AG09309 (cell line): Measurements from ENCODE around the gene FAM170B.

Experiments used
- DNase-seq: peaks from one replicate; pipeline ENCODE4 v3.0.0-alpha.2; 2010; ENCODE audit warnings: low read depth
- H3K4me3 ChIP-seq: 2 replicates; pipeline ENCODE4 v1.5.1; 2011; ENCODE audit warnings: mild to moderate bottlenecking, low read depth, low read length, moderate library complexity; ENCODE audit not compliant: control insufficient read depth
- CTCF ChIP-seq: IDR thresholded peaks from 2 replicates; pipeline ENCODE4 v1.5.1; 2011; ENCODE audit warnings: mild to moderate bottlenecking, low read depth, low read length, inconsistent platforms; ENCODE audit not compliant: insufficient read depth, control insufficient read depth; ENCODE audit errors: missing control alignments

FAM170B gene

DNA sequence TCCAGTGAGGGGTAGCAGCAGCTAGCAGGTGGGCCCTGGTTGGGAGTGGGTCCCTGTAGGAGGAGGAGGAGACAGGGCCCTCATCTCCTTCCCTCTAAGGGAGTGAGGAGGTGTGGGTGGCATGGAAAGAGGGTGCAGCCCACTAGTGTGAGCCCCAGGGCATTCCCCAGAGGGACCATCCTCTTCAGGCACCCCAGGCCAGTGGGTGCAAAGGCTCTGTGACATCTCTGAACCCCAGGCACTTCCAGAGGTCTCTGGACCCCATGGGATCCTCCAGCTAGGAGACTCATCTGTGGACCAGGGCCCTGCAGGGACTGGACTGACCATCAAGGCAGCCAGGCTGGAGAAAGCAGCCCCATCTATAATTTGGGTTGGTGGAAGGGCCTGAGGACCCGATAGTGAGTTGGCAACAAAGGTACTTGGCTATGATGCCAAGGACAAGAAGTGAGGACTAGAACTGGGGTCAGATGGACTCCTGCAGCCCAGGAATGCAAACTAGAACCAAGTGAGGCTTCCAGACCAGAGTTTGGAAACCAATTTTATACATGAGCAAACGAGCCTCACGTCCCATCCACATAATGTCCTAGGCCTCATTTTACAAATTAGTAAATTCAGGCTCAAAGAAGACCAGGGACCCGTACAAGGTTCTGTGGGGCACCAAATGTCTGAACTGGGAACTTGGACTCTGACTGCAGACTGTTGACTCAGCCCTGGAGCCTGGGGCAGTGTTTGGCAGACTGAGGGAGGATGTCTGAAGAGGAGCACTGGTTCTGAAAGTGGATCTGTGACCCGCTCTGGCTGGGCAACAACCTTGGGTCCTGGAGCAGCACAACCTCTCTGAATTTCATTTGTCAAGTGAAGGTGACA is 17.1 kb downstream of the FAM170B start:
- no peak overlapping the region for H3K4me3 ChIP-seq
- no peak for DNase-seq
- TF ChIP-seq CTCF: no peak

DNA sequence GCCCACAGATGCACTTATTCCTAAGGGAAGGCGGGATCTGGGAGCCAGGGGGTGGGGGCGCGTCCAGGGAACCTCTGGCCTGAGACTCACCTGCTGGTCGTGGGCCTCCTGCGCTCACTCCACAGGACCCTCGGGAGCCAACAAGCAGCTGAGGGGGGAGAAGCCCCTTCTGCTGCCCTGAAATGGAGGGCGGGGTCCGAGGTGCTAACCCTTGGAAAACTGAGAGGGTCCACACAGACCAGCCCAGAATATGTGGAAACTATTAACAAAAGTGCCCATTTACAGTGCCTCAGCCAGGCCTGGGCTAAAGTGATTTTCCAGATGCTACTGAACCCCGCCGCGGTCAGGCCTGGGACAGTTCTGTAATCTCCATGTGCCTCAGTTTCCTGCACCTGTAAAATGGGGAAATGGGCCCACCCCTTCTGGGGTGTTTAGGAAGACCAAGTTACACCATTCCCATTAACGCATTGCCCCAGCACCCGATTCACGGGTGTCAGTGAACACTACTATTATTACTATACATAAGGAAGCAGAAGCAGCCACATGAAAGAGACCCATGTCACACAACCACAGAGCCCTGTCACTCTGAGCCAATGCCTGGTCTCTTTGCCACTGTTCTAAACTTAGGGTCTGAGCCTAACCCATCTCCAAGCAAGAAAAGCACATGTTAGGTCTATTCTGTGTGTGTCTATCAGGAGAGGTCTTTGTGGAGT is 17.9 kb downstream of the FAM170B start:
- no peak for TF ChIP-seq CTCF
- H3K4me3 ChIP-seq: peak overlapping the region; percentile 26
- DNase-seq: no peak

DNA sequence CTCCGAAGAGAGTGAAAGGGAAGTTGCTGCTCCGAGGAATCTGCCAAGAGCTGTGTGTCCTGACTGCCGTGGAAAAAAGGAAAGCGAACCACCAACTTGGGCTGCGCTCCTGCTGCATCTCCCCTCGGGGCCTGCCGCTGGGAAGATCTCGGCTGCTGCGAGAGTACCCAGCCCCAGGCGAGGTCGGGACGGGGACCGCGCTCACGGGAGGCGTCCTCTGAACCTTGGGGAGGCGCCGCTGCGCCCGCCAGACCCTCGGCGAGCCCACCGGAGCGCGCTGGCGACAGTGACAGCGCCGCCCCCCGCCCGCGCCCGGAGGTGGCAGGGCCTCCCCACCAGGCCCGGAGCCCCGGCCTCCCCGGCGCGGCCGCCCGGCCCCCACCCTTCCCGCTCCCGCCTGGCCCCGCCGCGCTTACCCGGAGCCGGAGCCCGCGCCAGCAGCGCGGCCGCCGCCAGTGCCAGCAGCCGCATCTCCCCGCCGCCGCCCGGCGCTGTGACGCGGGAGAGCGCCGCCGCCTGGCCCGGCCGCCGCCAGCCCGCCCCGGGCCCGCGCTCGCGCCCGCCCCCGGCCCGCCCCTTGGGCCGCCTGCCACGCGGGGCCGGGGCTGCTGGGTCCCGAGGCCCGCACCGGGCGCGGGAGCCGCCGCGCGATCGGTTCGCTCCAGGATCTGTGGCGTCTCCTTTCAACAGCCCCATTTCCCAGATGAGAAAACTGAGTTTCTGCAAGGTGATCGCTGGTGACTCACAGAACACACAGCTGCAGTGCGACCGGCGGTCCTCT is 18.6 kb downstream of the FAM170B start, which contains the start of gene VSTM4:
TSS of gene VSTM4 (minus strand) at position 508 of the 781 bp plus-strand sequence. CDS start at position 471, 37 bp downstream.
- peak within 1 kb of the TSS; percentile 66 for H3K4me3 ChIP-seq
- no peak for DNase-seq
- TF ChIP-seq CTCF: no peak

DNA sequence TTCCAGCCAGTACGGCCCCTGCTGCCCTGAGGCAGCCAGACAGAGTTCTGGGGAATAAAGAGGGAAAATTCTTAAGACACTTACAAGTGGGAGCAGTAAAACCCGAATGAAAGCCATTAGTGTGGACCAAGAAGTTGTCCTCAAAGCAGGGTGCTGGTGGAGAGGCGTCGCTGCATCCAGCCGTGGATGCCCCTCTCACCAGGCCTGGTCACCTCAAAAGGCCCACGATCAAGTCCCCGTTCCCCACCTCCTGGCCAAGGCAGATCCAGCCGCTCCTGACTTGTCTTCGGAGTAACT is 19.2 kb downstream of the FAM170B start:
- H3K4me3 ChIP-seq: peak overlapping the region; percentile 66
- TF ChIP-seq CTCF: no peak
- DNase-seq: no peak

DNA sequence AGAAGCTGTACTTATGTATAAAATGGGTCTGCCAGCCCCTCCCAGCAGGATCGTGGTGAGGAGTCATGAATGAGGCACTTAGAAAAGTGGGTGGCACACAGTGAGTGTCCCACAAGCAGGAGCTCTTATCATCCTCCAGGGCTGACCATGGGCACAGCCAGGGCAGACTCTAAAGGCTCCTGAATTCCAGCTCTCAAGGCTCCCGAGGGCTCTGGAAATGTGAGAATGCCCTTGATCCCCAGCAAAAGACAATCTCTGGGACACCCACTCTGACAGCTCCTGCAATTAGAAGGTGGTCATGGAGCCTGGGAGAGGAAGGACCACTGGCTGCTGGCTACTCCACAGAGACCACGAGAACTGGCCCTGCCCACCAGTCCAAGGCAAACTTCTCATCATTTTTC is 20.1 kb downstream of the FAM170B start:
- DNase-seq: no peak
- no peak overlapping the region for H3K4me3 ChIP-seq
- TF ChIP-seq CTCF: no peak

DNA sequence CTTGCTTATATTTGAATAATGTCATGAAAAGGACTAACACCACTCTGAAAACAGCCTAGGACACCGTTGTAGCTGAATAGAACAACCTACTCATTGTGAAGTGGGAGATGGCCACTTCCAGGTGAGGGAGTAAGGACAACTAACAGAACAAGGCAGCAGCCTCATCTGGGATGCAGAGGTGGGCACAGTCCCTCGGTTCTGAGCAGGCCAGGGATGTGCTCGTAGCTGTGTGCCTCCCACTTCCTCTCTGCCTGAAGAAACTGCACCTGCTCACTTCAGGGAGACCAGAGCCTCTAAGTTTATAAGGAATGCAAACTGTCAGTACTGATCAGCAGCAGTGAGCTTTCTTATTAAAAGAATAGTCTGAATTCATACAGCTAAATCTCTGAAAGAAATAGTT is 21.0 kb downstream of the FAM170B start:
- no peak for DNase-seq
- no peak for TF ChIP-seq CTCF
- H3K4me3 ChIP-seq: no peak overlapping the region
